SK-N-SH (cell line): Measurements from ENCODE around the gene GABRB1. TPM values are rescaled to one million over a fixed set of nuclear protein-coding genes. Genes with fewer than 3 reads are reported as not detected.

Experiments
- CTCF ChIA-PET: fragments of 300-600, 350-600 bp; formaldehyde crosslinking; extraction: SDS; loops from one replicate; lab custom pipeline; 2021; lab: Yijun Ruan, JAX
- POLR2A ChIA-PET: fragments of 350-600 bp; sonication (Branson Sonifier 250); formaldehyde crosslinking; extraction: SDS; loops from one replicate; lab custom pipeline; 2020; ENCODE audit warnings: antibody characterized with exemption, inconsistent platforms; lab: Yijun Ruan, JAX
- DNase-seq: peaks from one replicate; pipeline ENCODE4 v3.0.0; 2012
- H2AFZ ChIP-seq: fragments of 200-600 bp; sonication (generic); 2 replicates; pipeline ENCODE4 v1.8.1; 2016; ENCODE audit warnings: antibody characterized with exemption, mild to moderate bottlenecking, low read depth
- H3F3A ChIP-seq: fragments of 200-600 bp; sonication (generic); replicated peaks from 2 replicates; pipeline ENCODE3; 2016; ENCODE audit warnings: antibody characterized with exemption, mild to moderate bottlenecking; ENCODE audit not compliant: insufficient read depth
- H3K27ac ChIP-seq, 2 experiments: fragments of 200-500 bp in 1 of 2; fragments of 200-600 bp in 1 of 2; sonication (Bioruptor generic) in 1 of 2; sonication (generic), shearing (Covaris generic) in 1 of 2; 2 replicates each; pipeline versions ENCODE4 v1.5.1 to v1.6.1; 2014 to 2016; ENCODE audit warnings: low read depth in 2 of 2, inconsistent platforms in 1 of 2, low read length in 1 of 2, mild to moderate bottlenecking in 1 of 2, mixed read lengths in 1 of 2
- H3K27me3 ChIP-seq: fragments of 200-600 bp; sonication (generic), shearing (Covaris generic); 2 replicates; pipeline ENCODE4 v1.6.1; 2016; ENCODE audit warnings: mixed run types; ENCODE audit not compliant: insufficient read depth
- H3K36me3 ChIP-seq, 2 experiments: fragments of 200-500 bp in 1 of 2; fragments of 200-600 bp in 1 of 2; sonication (Bioruptor generic) in 1 of 2; sonication (generic) in 1 of 2; replicated peaks in 1 of 2; 2 replicates each; pipeline versions ENCODE3 to v1.5.1; 2014 to 2016; ENCODE audit warnings: low read length in 1 of 2, mild to moderate bottlenecking in 1 of 2; ENCODE audit not compliant: insufficient read depth in 2 of 2, control insufficient read depth in 1 of 2
- H3K4me1 ChIP-seq, 2 experiments: fragments of 200-500 bp in 1 of 2; fragments of 200-600 bp in 1 of 2; sonication (Bioruptor generic) in 1 of 2; sonication (generic), shearing (Covaris generic) in 1 of 2; 2 replicates each; pipeline versions ENCODE4 v1.5.1 to v1.6.1; 2014 to 2016; ENCODE audit warnings: low read depth in 1 of 2, low read length in 1 of 2, mixed run types in 1 of 2; ENCODE audit not compliant: insufficient read depth in 2 of 2, control insufficient read depth in 1 of 2
- H3K4me2 ChIP-seq: fragments of 200-600 bp; sonication (generic), shearing (Covaris generic); 2 replicates; pipeline ENCODE4 v1.6.1; 2017; ENCODE audit warnings: mixed run types
- H3K4me3 ChIP-seq, 2 experiments: fragments of 200-500 bp in 1 of 2; fragments of 200-600 bp in 1 of 2; sonication (Bioruptor generic) in 1 of 2; sonication (generic), shearing (Covaris generic) in 1 of 2; 2 replicates each; pipeline versions ENCODE4 v1.5.1 to v1.8.1; 2014 to 2016; ENCODE audit warnings: low read depth in 2 of 2, inconsistent platforms in 1 of 2, low read length in 1 of 2, mild to moderate bottlenecking in 1 of 2, mixed read lengths in 1 of 2, moderate library complexity in 1 of 2
- H3K79me2 ChIP-seq: fragments of 200-600 bp; sonication (generic); 2 replicates; pipeline ENCODE4 v1.8.1; 2017; ENCODE audit warnings: mild to moderate bottlenecking; ENCODE audit not compliant: insufficient read depth
- H3K9ac ChIP-seq: fragments of 200-600 bp; sonication (generic); 2 replicates; pipeline ENCODE4 v1.6.1; 2017; ENCODE audit warnings: mixed run types
- H3K9me2 ChIP-seq: fragments of 200-600 bp; sonication (generic); 2 replicates; pipeline ENCODE4 v1.6.1; 2017; ENCODE audit warnings: mixed run types
- H3K9me3 ChIP-seq: fragments of 200-600 bp; sonication (generic); 2 replicates; pipeline ENCODE4 v1.6.1; 2017; ENCODE audit warnings: mixed run types, mild to moderate bottlenecking, moderate library complexity
- H4K20me1 ChIP-seq: fragments of 200-600 bp; sonication (generic); 2 replicates; pipeline ENCODE4 v1.6.1; 2017; ENCODE audit warnings: mild to moderate bottlenecking, mixed run types; ENCODE audit not compliant: insufficient read depth
- CHD2 ChIP-seq: fragments of 150-350 bp; IDR thresholded peaks from 2 replicates; pipeline ENCODE4 v1.6.1; 2018; ENCODE audit warnings: low read length; ENCODE audit not compliant: partially characterized antibody
- CTCF ChIP-seq: fragments of 200-600 bp; sonication (generic); IDR thresholded peaks from 2 replicates; pipeline ENCODE4 v1.6.1; 2017; ENCODE audit warnings: antibody characterized with exemption, mild to moderate bottlenecking, moderate library complexity
- EZH2phosphoT487 ChIP-seq: fragments of 200-600 bp; sonication (generic); IDR thresholded peaks from 2 replicates; pipeline ENCODE4 v1.6.1; 2017; ENCODE audit warnings: low read depth, mixed run types, mild to moderate bottlenecking, antibody characterized with exemption, moderate library complexity, borderline replicate concordance
- FOSL2 ChIP-seq: IDR thresholded peaks from 2 replicates; pipeline ENCODE4 v1.4.0; 2012; ENCODE audit warnings: low read depth, mild to moderate bottlenecking, moderate library complexity, borderline replicate concordance
- FOXJ3 ChIP-seq: sonication (generic); formaldehyde crosslinking; IDR thresholded peaks from 2 replicates; pipeline ENCODE4 v1.5.1; 2020; ENCODE audit warnings: mild to moderate bottlenecking, missing genetic modification reagents
- FOXM1 ChIP-seq: IDR thresholded peaks from 2 replicates; pipeline ENCODE4 v1.4.0; 2012; ENCODE audit warnings: low read depth, mild to moderate bottlenecking
- GABPA ChIP-seq: IDR thresholded peaks from 2 replicates; pipeline ENCODE4 v1.4.0; 2012; ENCODE audit warnings: low read depth, mild to moderate bottlenecking
- GATA2 ChIP-seq: sonication (generic); formaldehyde crosslinking; IDR thresholded peaks from 2 replicates; pipeline ENCODE4 v1.5.0; 2020; ENCODE audit warnings: mild to moderate bottlenecking, missing genetic modification reagents
- MAX ChIP-seq: IDR thresholded peaks from 2 replicates; pipeline ENCODE4 v1.4.0; 2012; ENCODE audit warnings: low read depth
- POLR2AphosphoS5 ChIP-seq: IDR thresholded peaks from 2 replicates; pipeline ENCODE4 v1.6.1; 2012; ENCODE audit warnings: low read depth, low read length
- RAD21 ChIP-seq: IDR thresholded peaks from 2 replicates; pipeline ENCODE4 v1.6.1; 2012; ENCODE audit warnings: mild to moderate bottlenecking, low read length
- RCOR1 ChIP-seq: fragments of 150-350 bp; IDR thresholded peaks from 2 replicates; pipeline ENCODE4 v1.6.1; 2017; ENCODE audit warnings: antibody characterized with exemption, low read length
- TAF1 ChIP-seq: IDR thresholded peaks from 2 replicates; pipeline ENCODE4 v1.6.1; 2012; ENCODE audit warnings: low read depth, mild to moderate bottlenecking, low read length, moderate library complexity, borderline replicate concordance
- TEAD4 ChIP-seq: IDR thresholded peaks from 2 replicates; pipeline ENCODE4 v1.4.0; 2012; ENCODE audit warnings: mild to moderate bottlenecking, borderline replicate concordance; ENCODE audit not compliant: insufficient read depth
- USF2 ChIP-seq: fragments of 150-350 bp; IDR thresholded peaks from 2 replicates; pipeline ENCODE4 v1.6.1; 2017; ENCODE audit warnings: antibody characterized with exemption, low read length, low read depth, borderline replicate concordance
- YY1 ChIP-seq: IDR thresholded peaks from 2 replicates; pipeline ENCODE4 v1.4.0; 2012; ENCODE audit warnings: low read depth, mild to moderate bottlenecking
- ZBTB33 ChIP-seq: IDR thresholded peaks from 2 replicates; pipeline ENCODE4 v1.4.0; 2012; ENCODE audit warnings: low read depth, borderline replicate concordance
- WGBS: methylation state at CpG from one replicate; pipeline ENCODE4 v1.1.6; 2017; ENCODE audit warnings: low lambda C conversion rate; 5-methylcytosine and 5-hydroxymethylcytosine counted together
- polyA plus RNA-seq, 3 experiments: library from polyadenylated mRNA; depleted of rRNA; stranded (reverse); fragments of >200 nt; gene quantifications; 2 replicates each; pipeline ENCODE4 v1.2.3, GENCODE V29; 2012

The GABRB1 gene
- polyA plus RNA-seq, 1 of the 3 experiments (the other 2 are of a cell fraction), result not detected

GRCh38 chr4:47368211-47368610 lies 336.8 kb downstream of the GABRB1 start:
- WGBS, result 0% methylated on average over 1 of the region's 1 CpG
- CTCF ChIA-PET, result interaction anchor here (0.6 to 1.0 kb wide), 3 partner anchors 10 to 33 kb away, joined by 3 read pairs; no protein-coding TSS in a partner anchor

GRCh38 chr4:47372561-47372960 lies 341.2 kb downstream of the GABRB1 start:
- H3K9me3 ChIP-seq, result no peaks in the 10 kb centered on the region
- no peak overlapping the region for H3K4me2 ChIP-seq
- H3K36me3 ChIP-seq, result no peaks in the 10 kb centered on the region
- no peak overlapping the region for H2AFZ ChIP-seq
- H3K9ac ChIP-seq, result no peak overlapping the region
- CTCF ChIA-PET, result interaction anchor here (1.2 kb wide), 1 partner anchor 11 kb away, joined by 3 read pairs; no protein-coding TSS in a partner anchor
- peak; percentile 21 for DNase-seq
- H3K9me2 ChIP-seq, result no peaks in the 10 kb centered on the region
- H3F3A ChIP-seq, result no peaks in the 10 kb centered on the region
- H3K4me3 ChIP-seq, result no peak overlapping the region
- H3K4me1 ChIP-seq, result peaks cover 0 to 2% of the 10 kb centered on the region in 2 experiments; a peak in 1 of 4 replicates
- TF ChIP-seq MAX (no peak), EZH2phosphoT487 (no peak), RCOR1 (no peak), ZBTB33 (no peak), YY1 (no peak), FOSL2 (no peak), GABPA (no peak), TAF1 (no peak), RAD21 (no peak), CHD2 (no peak), TEAD4 (no peak), USF2 (no peak), FOXJ3 (no peak), POLR2AphosphoS5 (no peak), CTCF (no peak), GATA2 (no peak), FOXM1 (no peak)
- POLR2A ChIA-PET, result no interaction called here
- H4K20me1 ChIP-seq, result no peaks in the 10 kb centered on the region
- no peak overlapping the region for H3K27ac ChIP-seq
- no peaks in the 10 kb centered on the region for H3K79me2 ChIP-seq
- H3K27me3 ChIP-seq, result no peaks in the 10 kb centered on the region
- 0% methylated on average over 2 of the region's 2 CpGs for WGBS

More at GRCh38 chr4:47368211-47368610, 336.8 kb downstream of the GABRB1 start:
- no peak for DNase-seq
- Histone ChIP-seq H3K4me2 (no peak overlapping the region), H3F3A (no peaks in the 10 kb centered on the region), H3K27ac (no peak overlapping the region), H3K27me3 (no peaks in the 10 kb centered on the region), H3K36me3 (no peaks in the 10 kb centered on the region), H3K79me2 (no peaks in the 10 kb centered on the region), H3K4me1 (peaks cover 0 to 2% of the 10 kb centered on the region in 2 experiments; a peak in 1 of 4 replicates), H2AFZ (no peak overlapping the region), H3K9me2 (no peaks in the 10 kb centered on the region), H3K9me3 (no peaks in the 10 kb centered on the region), H4K20me1 (no peaks in the 10 kb centered on the region), H3K9ac (no peak overlapping the region), H3K4me3 (no peak overlapping the region)
- TF ChIP-seq TEAD4 (no peak), GATA2 (0 out of 2 replicates have a peak, but pooled peaks have one; percentile 23)
- POLR2A ChIA-PET, result no interaction called here
